ENCODE data around the gene CRNN.

CRNN gene

DNA sequence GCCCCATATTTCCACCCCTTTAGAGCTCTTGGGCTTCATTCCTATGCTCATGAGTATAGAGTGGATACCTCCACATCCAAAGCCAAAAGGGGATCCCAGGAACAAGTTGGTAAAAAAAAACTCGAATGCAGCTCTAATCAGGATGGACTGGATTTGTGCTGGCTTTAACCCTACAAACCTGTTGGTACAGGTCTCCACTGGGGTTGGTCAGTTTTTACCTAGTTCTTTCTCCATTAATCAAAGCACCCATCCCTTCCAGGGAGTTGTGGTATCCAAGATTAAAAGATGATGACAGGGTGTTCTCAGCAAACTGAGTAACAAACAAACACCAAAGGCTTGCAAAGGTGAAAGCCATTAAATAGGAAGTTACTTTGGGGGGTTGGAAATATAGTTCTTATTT, 5.9 kb upstream of the CRNN start:
- no peak for DNase-seq (ENCODE audit: low spot score)

DNA sequence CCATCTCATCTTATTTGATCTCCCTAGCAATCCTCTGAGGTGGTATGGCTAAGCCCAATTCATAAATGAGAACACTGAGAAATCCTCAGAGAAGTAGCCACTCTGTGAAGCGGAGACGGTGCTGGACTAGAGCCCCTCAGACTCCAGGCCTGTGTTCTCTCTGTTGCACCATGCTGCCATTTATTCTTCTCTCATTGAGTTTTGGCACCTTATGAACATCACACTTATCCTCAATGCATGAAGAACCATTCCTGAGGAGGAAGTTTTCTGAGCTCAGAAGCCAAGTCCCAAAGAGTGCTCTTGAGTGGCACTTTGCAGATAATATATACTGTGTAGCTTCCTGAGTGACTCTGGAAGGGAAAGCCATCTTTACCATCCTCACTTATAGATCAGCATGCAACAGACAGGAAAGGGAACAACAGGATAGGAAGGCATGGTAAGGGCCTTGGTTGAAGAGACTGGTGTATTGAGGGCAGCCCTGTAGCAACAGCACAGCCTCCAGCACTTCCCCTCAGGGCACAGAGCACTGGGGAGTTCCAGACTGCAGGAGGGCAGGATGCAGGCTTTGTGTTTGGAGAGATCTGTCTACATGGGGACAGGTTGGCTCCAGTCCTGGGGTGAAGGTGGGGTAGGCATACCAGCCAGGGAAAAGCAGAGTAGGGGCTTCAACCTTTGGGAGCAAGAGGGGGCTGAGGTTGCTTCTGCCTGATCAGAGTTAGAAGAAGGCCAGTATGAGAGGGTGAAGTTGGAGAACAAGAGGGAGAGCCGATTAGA, 1.6 kb upstream of the CRNN start:
- DNase-seq (ENCODE audit: low spot score) = no peak

DNA sequence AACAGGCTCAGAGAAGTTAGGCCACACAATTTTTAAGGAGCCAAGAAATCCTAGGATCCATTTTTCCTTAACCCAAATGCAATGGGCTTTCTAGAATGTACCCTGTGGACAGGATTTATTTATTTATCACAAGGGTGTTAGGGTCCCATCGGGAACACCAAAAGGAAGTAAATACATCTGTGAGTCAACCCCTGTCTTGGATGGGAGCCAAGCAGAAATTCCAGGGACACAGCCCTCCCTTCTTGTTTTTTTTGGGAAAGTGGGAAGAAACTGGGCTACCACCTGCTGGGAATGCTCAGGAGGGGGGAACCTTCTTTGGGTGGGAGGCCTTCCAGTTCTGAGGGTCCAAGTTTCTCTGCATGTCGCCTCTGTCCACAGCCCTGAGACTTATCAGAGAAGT, 1.3 kb downstream of the CRNN start:
- no peak for DNase-seq (ENCODE audit: low spot score)

DNA sequence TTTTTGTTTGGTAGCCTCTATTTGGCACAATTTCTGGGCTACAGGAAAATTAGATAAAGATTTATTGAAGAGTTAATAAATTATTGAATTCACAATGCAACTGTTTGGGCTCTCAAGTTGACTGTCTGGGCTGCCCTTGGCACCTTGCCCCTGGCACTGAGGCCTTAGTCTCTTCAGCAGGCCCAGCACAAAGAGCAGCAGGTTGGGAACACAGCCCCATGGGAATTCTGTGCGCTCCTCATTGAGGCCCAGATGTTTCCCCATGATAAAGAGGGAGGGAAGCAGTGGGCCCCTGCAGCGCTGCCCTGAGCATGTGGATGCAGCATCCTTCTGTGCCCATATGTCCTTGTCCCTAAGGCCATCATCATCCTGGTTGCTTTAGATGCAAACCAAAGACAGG, 2.9 kb downstream of the CRNN start:
- DNase-seq (ENCODE audit: low spot score) = no peak

DNA sequence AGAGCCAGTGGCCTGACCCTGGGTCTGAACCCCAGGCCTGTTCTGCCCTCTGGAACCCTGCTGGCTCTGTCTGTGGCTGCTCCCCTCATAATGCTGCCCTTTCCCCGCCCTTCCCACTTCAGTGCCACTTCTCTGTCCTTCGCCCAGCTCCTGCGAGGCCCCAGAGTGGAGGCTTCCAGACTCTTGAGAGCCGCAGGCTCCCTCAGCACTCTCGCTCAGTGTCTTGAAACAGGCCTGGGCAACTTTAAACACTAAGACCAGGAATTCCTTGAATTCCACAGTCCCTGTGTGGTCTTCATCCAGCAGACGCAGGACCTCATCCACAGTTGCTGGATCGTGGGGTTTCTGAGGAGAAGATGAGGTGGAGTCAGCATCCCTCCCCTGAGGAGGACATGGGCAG, 3.5 kb downstream of the CRNN start:
- no peak for DNase-seq (ENCODE audit: low spot score)

DNA sequence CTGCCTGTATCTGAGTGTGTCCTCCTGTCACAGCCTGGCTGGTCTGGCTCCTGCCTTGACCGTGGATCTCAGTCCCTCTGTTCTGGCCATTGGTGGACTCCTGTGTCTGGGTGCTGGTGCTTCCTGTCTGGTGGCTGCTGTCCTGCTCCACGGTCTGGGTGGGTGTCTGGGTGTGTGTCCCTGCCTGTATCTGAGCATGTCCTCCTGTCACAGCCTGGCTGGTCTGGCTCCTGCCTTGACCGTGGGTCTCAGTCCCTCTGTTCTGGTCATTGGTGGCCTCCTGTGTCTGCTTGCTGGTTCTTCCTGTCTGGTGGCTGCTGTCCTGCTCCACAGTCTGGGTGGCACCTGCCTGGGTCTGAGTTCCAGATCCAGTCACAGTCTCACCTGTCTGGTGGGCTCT, 4.0 kb downstream of the CRNN start:
- DNase-seq (ENCODE audit: low spot score) = no peak

DNA sequence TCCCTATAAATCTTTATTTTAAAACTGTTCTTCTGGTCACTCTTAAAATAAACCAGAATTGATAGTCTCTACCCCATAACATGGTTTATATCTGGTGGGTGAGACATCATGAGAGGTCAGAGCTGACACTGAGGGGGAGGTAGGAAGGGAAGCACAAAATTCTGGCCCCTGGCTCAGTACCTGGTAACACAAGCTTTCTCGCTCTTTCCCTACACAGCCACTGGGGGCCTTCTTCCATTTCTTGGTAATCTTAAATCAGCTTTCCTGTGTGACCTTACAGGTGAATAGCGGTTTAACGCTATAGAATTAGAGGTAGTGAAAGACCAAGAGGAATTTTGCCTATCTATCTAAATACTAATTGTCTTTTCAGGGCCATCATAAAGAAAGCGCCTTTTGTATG, 5.4 kb downstream of the CRNN start:
- DNase-seq (ENCODE audit: low spot score) = no peak

DNA sequence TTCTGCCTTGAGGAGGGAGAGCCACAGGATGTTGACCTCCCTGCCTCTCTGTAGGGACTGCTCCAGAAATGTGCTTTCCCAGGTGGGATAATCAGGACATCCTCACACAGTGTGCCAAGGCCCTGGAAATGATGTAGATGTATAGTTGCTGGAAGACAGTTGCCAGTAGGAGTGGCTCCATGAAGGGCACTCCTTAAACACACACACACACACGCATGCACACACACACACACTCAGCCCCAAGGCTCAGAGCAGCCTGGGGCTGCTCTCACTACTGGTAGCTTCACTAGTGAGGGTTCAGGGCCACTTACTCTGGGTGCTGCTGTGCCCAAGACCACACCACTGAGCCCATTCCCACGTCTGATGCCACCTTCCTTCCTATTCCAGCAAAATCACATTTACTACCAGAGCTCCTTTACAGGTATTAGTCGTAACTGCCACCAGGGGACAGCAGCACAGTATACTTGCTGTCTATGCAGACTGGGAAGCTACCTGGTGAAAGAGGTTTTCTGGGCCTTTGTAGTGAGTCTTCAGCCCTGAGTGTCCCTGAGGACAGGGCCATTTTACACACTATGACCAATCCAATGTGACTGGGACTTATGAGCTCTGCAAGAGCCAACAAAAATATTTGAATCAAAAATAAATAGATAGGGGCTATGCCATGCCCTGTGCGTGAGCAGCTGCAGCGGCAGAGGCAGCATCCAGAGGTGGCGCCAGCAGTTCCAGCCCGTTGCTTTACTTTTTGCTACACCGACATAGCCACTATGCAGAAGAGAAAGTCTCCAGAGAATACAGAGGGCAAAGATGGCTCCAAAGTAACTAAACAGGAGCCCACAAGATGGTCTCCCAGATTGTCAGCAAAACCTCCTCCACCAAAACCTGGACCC, 15.0 kb downstream of the CRNN start:
- DNase-seq (ENCODE audit: low spot score) = no peak

DNA sequence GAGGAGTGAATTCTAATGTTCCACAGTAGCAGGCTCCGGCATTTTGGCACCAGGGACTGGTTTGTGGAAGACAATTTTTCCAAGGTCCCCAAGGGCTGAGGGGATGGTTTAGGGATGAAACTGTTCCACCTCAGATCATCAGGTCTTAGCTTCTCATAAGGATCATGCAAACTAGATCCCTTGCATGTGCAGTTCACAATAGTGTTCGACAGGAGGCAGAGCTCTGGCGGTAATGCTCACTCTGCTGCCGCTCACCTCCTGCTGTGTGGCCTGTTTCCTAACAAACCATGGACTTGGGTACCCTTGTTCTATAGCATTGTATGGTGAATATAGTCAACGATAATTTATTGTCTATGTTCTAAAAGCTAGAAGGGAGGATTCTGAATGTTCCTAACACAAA, 16.6 kb downstream of the CRNN start:
- no peak for DNase-seq (ENCODE audit: low spot score)

DNA sequence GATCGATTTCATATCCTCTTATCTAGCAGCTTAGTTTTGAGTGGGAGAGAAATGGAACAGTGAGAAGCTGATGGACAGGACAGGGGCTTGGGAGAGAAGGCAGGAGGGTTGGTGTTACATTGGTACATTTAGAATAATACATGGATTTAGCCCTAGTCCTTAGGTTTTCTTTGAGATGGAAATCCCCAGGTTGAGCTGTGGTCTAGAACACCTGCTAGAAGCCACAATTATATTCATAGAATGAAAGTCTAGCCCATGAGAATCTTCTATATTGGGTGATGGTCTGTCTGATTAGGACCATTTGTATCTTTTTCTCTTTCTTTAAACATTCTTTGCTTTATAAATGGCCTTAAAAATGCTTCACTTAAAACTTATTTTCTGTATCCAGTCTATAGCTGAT, 19.9 kb downstream of the CRNN start:
- DNase-seq (ENCODE audit: low spot score) = no peak

DNA sequence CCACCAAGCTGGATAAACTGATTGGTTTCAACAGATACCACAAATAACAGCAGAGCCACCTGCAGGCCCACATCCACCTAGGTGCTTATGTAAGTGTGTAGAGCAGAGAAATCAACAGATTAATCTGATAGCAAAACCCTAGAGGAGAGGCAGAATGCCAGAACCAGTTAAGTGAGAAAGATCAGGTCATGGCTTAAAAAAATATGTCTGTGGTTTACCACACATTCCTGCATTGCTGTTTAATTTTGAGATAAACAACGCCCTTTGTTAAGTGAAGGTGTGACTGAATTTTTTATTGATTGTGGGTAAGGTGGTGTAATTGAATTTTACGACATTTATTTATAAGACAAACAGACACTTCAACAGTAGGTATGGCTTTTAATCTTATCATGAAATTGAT, 21.2 kb downstream of the CRNN start:
- DNase-seq (ENCODE audit: low spot score) = no peak

DNA sequence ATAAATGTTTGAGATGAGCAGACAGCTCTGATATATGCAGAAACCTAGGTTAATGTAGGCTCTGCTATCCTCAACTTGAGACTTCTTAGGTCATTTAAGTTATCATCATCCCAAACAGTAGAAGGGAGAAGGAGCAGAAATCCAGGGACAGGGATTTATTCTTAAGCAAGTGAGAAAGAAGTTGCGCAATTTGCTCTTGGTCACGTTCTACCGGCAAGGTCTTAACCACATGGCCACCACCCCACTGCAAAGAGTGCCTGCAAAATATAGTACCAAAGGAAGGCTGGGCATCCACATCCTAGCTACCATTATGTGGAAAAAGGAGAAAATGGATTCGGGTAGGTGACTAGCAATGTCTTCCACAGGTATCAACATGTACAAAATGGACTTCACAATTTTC, 25.2 kb downstream of the CRNN start:
- DNase-seq (ENCODE audit: low spot score) = no peak

DNA sequence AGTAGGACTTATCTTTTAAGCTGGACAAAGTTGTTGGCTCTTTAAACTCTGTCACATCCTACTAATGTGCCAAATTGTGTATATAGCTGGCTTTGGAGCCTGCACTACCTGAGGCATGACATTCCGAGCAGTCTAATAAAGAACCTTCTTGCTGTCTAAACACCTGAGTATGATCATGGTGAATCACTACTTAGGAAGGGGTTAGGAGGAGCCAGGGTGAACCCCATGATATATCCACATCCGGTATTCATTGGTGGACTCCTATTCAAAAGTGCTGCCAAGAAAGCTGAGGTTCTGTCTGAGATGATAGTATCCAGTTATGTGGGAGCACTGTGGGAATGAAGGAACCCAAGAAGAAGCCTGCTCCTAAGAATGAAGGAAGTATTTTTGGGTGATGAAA, 27.1 kb downstream of the CRNN start:
- DNase-seq (ENCODE audit: low spot score) = no peak

DNA sequence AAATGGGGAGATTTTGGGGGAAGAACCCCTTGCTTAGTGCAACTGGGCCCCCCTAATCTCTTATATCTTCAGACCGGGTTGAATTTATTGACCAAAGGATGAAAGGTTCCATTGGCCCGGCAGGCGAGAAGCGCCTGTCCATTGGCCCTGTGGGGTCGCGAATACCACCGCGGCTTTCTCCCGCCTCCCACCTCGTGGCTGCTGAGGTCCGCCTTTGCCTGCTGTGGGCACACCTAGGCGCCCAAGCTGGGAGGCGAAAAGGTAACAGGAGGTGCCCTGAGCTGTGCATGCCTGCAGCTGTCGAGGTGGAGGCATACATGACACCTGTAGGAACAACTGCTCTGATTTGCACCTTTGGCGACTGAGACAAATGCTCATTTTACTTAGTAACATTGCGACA, 33.1 kb downstream of the CRNN start:
- DNase-seq (ENCODE audit: low spot score) = no peak

DNA sequence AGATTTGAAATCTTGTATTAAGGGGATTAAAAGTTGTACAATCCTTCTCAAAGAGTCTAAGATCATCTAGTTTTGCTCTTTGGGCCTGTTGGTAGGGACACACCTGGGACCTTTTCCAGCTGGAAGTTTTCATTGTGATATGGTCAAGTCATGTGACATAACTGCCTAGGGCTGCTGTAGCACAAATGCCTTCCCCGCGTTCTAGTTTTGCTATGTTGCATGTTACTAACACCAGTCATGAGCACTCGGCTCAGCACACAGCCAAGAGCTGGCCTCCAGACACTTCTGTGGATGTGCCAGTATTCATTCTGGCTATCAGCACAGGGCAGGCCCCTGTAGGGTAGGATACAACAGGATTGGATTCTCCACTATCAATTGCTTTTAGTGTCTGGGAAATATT, 39.6 kb downstream of the CRNN start:
- no peak for DNase-seq (ENCODE audit: low spot score)

DNA sequence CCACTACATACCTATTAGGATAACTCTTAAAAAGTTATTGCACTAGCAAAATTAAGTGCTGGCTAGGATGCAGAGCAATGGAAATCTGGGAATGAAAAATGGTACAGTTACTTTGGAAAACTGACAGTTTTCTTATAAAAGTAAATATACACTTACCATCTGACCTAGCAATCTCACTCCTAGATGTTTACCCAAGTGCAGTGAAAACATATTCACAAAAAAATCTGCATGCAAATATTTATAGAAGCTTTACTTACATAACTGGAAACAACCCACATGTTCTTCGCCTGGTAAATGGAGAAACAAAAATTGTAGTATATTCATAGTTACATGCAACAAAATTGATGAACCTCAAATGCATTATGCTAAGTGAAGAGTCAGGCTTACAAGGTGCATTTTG, 41.4 kb downstream of the CRNN start:
- DNase-seq (ENCODE audit: low spot score) = no peak

DNA sequence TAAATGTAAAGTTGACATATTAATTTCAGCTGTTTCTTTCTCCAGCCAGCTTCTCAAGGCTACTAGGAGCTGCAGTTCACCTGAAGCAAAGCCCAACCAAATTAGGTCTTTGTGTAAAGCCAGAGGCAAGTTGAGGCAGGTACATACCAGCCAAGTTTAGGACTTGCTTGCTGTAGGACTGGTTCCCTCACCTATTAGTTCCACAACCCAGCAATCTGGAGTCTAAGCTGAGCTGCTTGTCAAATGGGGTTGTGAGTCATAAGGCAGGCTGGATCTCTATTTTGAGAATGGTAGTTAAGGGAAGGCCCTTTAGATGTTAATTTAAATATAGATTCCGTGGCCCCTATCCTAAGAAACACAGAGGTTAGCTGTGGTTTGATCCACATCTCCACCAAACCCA, 46.6 kb downstream of the CRNN start:
- DNase-seq (ENCODE audit: low spot score) = no peak

DNA sequence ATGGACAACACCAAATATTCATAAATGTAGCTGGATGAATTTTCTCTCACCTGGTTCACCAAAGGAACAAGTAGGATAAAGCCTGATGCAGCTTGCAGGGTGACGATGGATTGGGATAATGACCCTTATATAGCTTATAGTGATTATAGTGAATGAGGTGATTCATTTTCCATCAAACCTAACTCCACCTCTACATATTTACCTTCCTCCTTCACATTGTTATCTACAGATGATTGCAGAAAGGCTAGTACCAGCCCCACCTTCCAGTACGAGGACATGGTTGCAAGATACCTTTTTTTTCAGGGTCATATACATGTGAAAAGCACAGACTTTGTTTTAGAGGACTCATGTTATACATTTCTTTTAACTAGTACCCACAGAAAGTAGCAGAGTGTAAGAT, 54.2 kb downstream of the CRNN start, which contains the start of gene FLG2:
Gene FLG2, minus strand, starts transcription at position 101 of the 400 bp plus-strand sequence. CDS start 1,122 bp downstream, outside the sequence.
- DNase-seq (ENCODE audit: low spot score) = no peak

Measured in putamen (tissue), 1 donor.